OCI-LY1 (cell line): ENCODE results near the gene SLC9A4.

Experiments
- H2AFZ ChIP-seq: fragments of 200-600 bp; sonication (generic), shearing (Covaris generic); 2 replicates; pipeline ENCODE4 v1.6.0; 2014; ENCODE audit warnings: antibody characterized with exemption, mild to moderate bottlenecking, low read length
- H3F3A ChIP-seq: fragments of 200-600 bp; sonication (generic), shearing (Covaris generic); 2 replicates; pipeline ENCODE4 v1.6.0; 2014; ENCODE audit warnings: mild to moderate bottlenecking, antibody characterized with exemption, low read length, moderate library complexity; ENCODE audit not compliant: insufficient read depth
- H3K27ac ChIP-seq: fragments of 200-600 bp; sonication (generic); 2 replicates; pipeline ENCODE4 v1.5.1; 2014; ENCODE audit warnings: low read length, mixed run types, mild to moderate bottlenecking, low read depth; ENCODE audit not compliant: poor library complexity, severe bottlenecking
- H3K27me3 ChIP-seq: fragments of 200-600 bp; sonication (generic); 2 replicates; pipeline ENCODE4 v1.6.0; 2014; ENCODE audit warnings: antibody characterized with exemption, mild to moderate bottlenecking, low read length, moderate library complexity; ENCODE audit not compliant: insufficient read depth
- H3K36me3 ChIP-seq: fragments of 200-600 bp; sonication (generic); 2 replicates; pipeline ENCODE4 v1.6.1; 2014; ENCODE audit warnings: mild to moderate bottlenecking, antibody characterized with exemption, low read length, moderate library complexity, mixed read lengths; ENCODE audit not compliant: insufficient read depth
- H3K4me1 ChIP-seq: fragments of 200-600 bp; sonication (generic); 2 replicates; pipeline ENCODE4 v1.5.1; 2014; ENCODE audit warnings: mild to moderate bottlenecking, low read length, moderate library complexity; ENCODE audit not compliant: insufficient read depth, severe bottlenecking
- H3K4me2 ChIP-seq: fragments of 200-600 bp; sonication (generic), shearing (Covaris generic); 2 replicates; pipeline ENCODE4 v1.6.1; 2014; ENCODE audit warnings: low read length
- H3K4me3 ChIP-seq: fragments of 200-600 bp; sonication (generic); 2 replicates; pipeline ENCODE4 v1.5.1; 2014; ENCODE audit warnings: low read length, low read depth, mild to moderate bottlenecking, mixed read lengths; ENCODE audit not compliant: poor library complexity, severe bottlenecking
- H3K79me2 ChIP-seq: fragments of 200-600 bp; shearing (Covaris generic); 2 replicates; pipeline ENCODE4 v1.6.1; 2016; ENCODE audit warnings: mixed run types, low read length, mixed read lengths; ENCODE audit not compliant: insufficient read depth
- H3K9ac ChIP-seq: fragments of 200-600 bp; sonication (generic), shearing (Covaris generic); 2 replicates; pipeline ENCODE4 v1.6.1; 2014; ENCODE audit warnings: mild to moderate bottlenecking, low read length, mixed read lengths
- H3K9me2 ChIP-seq: fragments of 200-600 bp; sonication (generic), shearing (Covaris generic); 2 replicates; pipeline ENCODE4 v1.6.1; 2014; ENCODE audit warnings: low read depth, mild to moderate bottlenecking, low read length, mixed read lengths
- H3K9me3 ChIP-seq: fragments of 200-600 bp; shearing (Covaris generic); 2 replicates; pipeline ENCODE4 v1.6.1; 2014; ENCODE audit warnings: low read length, mixed read lengths
- H4K20me1 ChIP-seq: fragments of 200-600 bp; sonication (generic), shearing (Covaris generic); 2 replicates; pipeline ENCODE4 v1.6.0; 2016; ENCODE audit warnings: mild to moderate bottlenecking, low read length; ENCODE audit not compliant: insufficient read depth
- EZH2 ChIP-seq: fragments of 200-600 bp; sonication (generic), shearing (Covaris generic); IDR thresholded peaks from 2 replicates; pipeline ENCODE4 v1.8.0; 2017; ENCODE audit warnings: borderline replicate concordance, mixed run types, mild to moderate bottlenecking, antibody characterized with exemption, low read length, moderate library complexity, mixed read lengths
- TF ChIP-seq, protein P1 (sequence below): fragments of 200-600 bp; sonication (generic), shearing (Covaris generic); IDR thresholded peaks from 2 replicates; pipeline ENCODE4 v1.5.1; 2017; ENCODE audit warnings: mild to moderate bottlenecking, antibody characterized with exemption, low read length, moderate library complexity, mixed read lengths

The SLC9A4 gene

DNA sequence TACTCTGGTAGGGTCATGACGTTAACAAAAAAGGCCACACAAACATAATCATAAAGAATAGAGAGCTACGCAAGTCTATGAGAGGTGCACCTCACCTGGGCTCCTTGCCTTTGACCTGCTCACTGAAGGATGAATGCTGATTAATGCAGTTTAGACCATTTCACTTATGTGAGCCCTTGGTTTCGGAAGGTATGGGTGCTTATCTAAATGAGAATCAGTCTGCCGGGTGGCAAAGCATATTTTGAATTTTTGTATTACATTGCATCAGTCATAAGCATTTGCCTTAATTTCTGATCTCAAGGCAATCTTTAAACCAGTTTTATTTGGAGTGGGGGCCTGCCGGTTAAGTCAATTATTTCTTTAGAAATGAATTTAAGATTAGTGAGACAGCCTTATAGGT lies 42.8 kb downstream of the SLC9A4 start:
- Histone ChIP-seq H3K36me3 (no peaks in the 10 kb centered on the region), H3K9ac (no peak overlapping the region), H3K4me1 (no peaks in the 10 kb centered on the region), H4K20me1 (no peaks in the 10 kb centered on the region), H3K9me2 (no peaks in the 10 kb centered on the region), H2AFZ (no peak overlapping the region), H3K4me3 (no peak overlapping the region), H3K27ac (no peak overlapping the region), H3K27me3 (no peaks in the 10 kb centered on the region), H3K79me2 (no peaks in the 10 kb centered on the region), H3K9me3 (no peaks in the 10 kb centered on the region), H3F3A (no peaks in the 10 kb centered on the region), H3K4me2 (no peak overlapping the region)
- no peak for TF ChIP-seq EZH2
- TF ChIP-seq, protein P1, sequence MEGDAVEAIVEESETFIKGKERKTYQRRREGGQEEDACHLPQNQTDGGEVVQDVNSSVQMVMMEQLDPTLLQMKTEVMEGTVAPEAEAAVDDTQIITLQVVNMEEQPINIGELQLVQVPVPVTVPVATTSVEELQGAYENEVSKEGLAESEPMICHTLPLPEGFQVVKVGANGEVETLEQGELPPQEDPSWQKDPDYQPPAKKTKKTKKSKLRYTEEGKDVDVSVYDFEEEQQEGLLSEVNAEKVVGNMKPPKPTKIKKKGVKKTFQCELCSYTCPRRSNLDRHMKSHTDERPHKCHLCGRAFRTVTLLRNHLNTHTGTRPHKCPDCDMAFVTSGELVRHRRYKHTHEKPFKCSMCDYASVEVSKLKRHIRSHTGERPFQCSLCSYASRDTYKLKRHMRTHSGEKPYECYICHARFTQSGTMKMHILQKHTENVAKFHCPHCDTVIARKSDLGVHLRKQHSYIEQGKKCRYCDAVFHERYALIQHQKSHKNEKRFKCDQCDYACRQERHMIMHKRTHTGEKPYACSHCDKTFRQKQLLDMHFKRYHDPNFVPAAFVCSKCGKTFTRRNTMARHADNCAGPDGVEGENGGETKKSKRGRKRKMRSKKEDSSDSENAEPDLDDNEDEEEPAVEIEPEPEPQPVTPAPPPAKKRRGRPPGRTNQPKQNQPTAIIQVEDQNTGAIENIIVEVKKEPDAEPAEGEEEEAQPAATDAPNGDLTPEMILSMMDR, result no peak

DNA sequence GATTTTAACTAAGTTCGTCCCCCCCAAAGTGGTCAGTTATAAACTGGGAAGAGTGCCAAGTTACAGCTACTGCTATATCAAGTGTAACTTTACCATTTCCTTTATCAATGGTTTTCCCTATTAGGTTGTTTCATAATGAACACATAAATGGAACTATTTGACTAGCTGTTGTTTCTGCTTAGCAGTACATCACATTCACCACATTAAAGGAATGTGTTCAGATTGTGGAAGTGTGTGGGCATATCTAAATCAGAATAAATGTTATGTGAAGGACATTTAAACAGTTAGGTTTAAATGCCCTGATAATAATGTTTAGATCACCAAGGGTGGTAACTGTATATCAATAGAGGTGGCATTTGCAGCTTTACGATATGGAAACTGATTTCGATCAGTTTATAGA lies 45.1 kb downstream of the SLC9A4 start:
- Histone ChIP-seq H3K4me2 (no peak overlapping the region), H3F3A (no peaks in the 10 kb centered on the region), H3K9me2 (no peaks in the 10 kb centered on the region), H3K9me3 (no peaks in the 10 kb centered on the region), H3K4me3 (no peak overlapping the region), H3K4me1 (no peaks in the 10 kb centered on the region), H4K20me1 (no peaks in the 10 kb centered on the region), H3K27me3 (no peaks in the 10 kb centered on the region), H3K36me3 (no peaks in the 10 kb centered on the region), H2AFZ (no peak overlapping the region), H3K79me2 (no peaks in the 10 kb centered on the region), H3K27ac (no peak overlapping the region), H3K9ac (no peak overlapping the region)
- TF ChIP-seq EZH2, result no peak
- TF ChIP-seq, protein P1, result no peak

DNA sequence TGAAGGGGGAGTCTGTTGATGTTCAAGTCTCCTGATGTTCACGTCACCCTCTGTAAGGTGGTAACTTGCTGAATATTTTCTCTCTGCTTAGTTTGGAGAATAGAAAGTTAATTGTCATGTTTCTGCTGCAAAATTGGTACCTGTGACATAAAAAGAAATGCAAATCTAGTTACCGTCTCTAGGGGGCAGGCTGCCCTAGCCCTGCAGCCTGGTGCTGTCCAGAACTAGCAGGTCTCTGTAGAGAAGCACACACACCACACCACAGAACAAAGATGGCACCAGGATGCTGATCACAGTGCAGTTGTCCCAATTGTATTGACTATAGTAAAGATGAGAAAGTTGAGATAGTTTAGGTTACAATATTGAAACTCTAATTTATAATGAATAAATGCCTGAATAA lies 47.0 kb downstream of the SLC9A4 start:
- H3K79me2 ChIP-seq, result no peaks in the 10 kb centered on the region
- no peaks in the 10 kb centered on the region for H3K9me2 ChIP-seq
- no peaks in the 10 kb centered on the region for H4K20me1 ChIP-seq
- H3K27ac ChIP-seq, result no peak overlapping the region
- no peaks in the 10 kb centered on the region for H3F3A ChIP-seq
- no peaks in the 10 kb centered on the region for H3K27me3 ChIP-seq
- no peaks in the 10 kb centered on the region for H3K36me3 ChIP-seq
- H2AFZ ChIP-seq, result no peak overlapping the region
- H3K4me2 ChIP-seq, result no peak overlapping the region
- H3K4me1 ChIP-seq, result no peaks in the 10 kb centered on the region
- no peak overlapping the region for H3K4me3 ChIP-seq
- no peaks in the 10 kb centered on the region for H3K9me3 ChIP-seq
- TF ChIP-seq EZH2, result no peak
- TF ChIP-seq, protein P1, result peak; percentile 80
- no peak overlapping the region for H3K9ac ChIP-seq
